ENCODE measurements around the gene TGFBR2.

The TGFBR2 gene

GRCh38 chr3:30670292-30670691 lies 63.9 kb downstream of the TGFBR2 start:
- no peaks in the 10 kb centered on the region for H3K27me3 ChIP-seq (ENCODE audit: insufficient read depth, low read depth, severe bottlenecking)
- DNase-seq, result no peak
- no peaks in the 10 kb centered on the region for H3K36me3 ChIP-seq
- peaks cover 5% of the 10 kb centered on the region for H3K9me3 ChIP-seq (ENCODE audit: severe bottlenecking)
- TF ChIP-seq, protein P1, sequence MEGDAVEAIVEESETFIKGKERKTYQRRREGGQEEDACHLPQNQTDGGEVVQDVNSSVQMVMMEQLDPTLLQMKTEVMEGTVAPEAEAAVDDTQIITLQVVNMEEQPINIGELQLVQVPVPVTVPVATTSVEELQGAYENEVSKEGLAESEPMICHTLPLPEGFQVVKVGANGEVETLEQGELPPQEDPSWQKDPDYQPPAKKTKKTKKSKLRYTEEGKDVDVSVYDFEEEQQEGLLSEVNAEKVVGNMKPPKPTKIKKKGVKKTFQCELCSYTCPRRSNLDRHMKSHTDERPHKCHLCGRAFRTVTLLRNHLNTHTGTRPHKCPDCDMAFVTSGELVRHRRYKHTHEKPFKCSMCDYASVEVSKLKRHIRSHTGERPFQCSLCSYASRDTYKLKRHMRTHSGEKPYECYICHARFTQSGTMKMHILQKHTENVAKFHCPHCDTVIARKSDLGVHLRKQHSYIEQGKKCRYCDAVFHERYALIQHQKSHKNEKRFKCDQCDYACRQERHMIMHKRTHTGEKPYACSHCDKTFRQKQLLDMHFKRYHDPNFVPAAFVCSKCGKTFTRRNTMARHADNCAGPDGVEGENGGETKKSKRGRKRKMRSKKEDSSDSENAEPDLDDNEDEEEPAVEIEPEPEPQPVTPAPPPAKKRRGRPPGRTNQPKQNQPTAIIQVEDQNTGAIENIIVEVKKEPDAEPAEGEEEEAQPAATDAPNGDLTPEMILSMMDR (IDR thresholded peaks at IDR 0.05; ENCODE audit: low read depth, low read length), result no peak
- no peak overlapping the region for H3K4me3 ChIP-seq (ENCODE audit: low read depth, low read length)
- no peak overlapping the region; the same call in 1 of the 2 replicates for H3K27ac ChIP-seq

- H3K36me3 ChIP-seq, result no peaks in the 10 kb centered on the region
- H3K27me3 ChIP-seq (ENCODE audit: insufficient read depth, low read depth, severe bottlenecking), result no peaks in the 10 kb centered on the region
- no peak overlapping the region for H3K4me3 ChIP-seq (ENCODE audit: low read depth, low read length)
- peaks cover 5% of the 10 kb centered on the region for H3K9me3 ChIP-seq (ENCODE audit: severe bottlenecking)
- no peak for DNase-seq
- TF ChIP-seq, protein P1 (IDR thresholded peaks at IDR 0.05; ENCODE audit: low read depth, low read length), result no peak
- no peak overlapping the region for H3K27ac ChIP-seq
Observed at GRCh38 chr3:30671527-30672286, 65.3 kb downstream of the TGFBR2 start.

GRCh38 chr3:30672287-30672735 lies 65.9 kb downstream of the TGFBR2 start:
- Histone ChIP-seq H3K36me3 (no peaks in the 10 kb centered on the region), H3K27me3 (ENCODE audit: insufficient read depth, low read depth, severe bottlenecking) (no peaks in the 10 kb centered on the region), H3K27ac (no peak overlapping the region), H3K4me3 (ENCODE audit: low read depth, low read length) (no peak overlapping the region), H3K9me3 (ENCODE audit: severe bottlenecking) (peaks cover 5% of the 10 kb centered on the region)
- no peak for DNase-seq
- TF ChIP-seq, protein P1 (IDR thresholded peaks at IDR 0.05; ENCODE audit: low read depth, low read length), result no peak

- no peaks in the 10 kb centered on the region for H3K27me3 ChIP-seq (ENCODE audit: insufficient read depth, low read depth, severe bottlenecking)
- peaks cover 5% of the 10 kb centered on the region for H3K9me3 ChIP-seq (ENCODE audit: severe bottlenecking)
- H3K27ac ChIP-seq, result no peak overlapping the region
- TF ChIP-seq, protein P1 (IDR thresholded peaks at IDR 0.05; ENCODE audit: low read depth, low read length), result no peak
- no peak overlapping the region for H3K4me3 ChIP-seq (ENCODE audit: low read depth, low read length)
- DNase-seq, result no peak
- H3K36me3 ChIP-seq, result no peaks in the 10 kb centered on the region
Observed at GRCh38 chr3:30672959-30673358, 66.6 kb downstream of the TGFBR2 start.

- Histone ChIP-seq H3K4me3 (ENCODE audit: low read depth, low read length) (no peak overlapping the region), H3K36me3 (no peaks in the 10 kb centered on the region), H3K27me3 (ENCODE audit: insufficient read depth, low read depth, severe bottlenecking) (no peaks in the 10 kb centered on the region), H3K27ac (no peak overlapping the region), H3K9me3 (ENCODE audit: severe bottlenecking) (peaks cover 5% of the 10 kb centered on the region)
- TF ChIP-seq, protein P1 (IDR thresholded peaks at IDR 0.05; ENCODE audit: low read depth, low read length), result no peak
- DNase-seq, result no peak
Observed at GRCh38 chr3:30673425-30674341, 67.3 kb downstream of the TGFBR2 start.

All from WERI-Rb-1 (cell line).